HS-27A (cell line): ENCODE results near the gene SFMBT2.

Experiments used
- DNase-seq: peaks from one replicate; pipeline ENCODE4 v3.0.0-alpha.2; 2012; ENCODE audit warnings: low read depth, missing footprints

Gene SFMBT2

DNA sequence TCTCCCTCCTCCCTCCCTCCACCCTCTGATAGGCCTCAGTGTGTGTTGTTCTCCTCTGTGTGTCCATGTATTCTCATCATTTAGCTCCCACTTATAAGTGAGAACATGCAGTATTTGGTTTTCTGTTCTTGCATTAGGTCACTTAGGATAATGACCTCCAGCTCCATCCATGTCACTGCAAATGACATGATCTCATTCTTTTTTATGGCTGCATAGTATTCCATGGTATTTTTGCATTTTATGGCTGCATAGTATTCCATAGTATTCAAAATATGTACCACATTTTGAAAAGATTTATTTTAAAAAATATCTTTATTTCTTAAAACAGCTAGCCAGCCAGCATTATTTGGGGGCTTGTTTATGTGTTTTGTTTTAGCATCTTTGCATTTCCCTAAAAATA lies 275.6 kb downstream of the SFMBT2 start:
- DNase-seq = no peak

DNA sequence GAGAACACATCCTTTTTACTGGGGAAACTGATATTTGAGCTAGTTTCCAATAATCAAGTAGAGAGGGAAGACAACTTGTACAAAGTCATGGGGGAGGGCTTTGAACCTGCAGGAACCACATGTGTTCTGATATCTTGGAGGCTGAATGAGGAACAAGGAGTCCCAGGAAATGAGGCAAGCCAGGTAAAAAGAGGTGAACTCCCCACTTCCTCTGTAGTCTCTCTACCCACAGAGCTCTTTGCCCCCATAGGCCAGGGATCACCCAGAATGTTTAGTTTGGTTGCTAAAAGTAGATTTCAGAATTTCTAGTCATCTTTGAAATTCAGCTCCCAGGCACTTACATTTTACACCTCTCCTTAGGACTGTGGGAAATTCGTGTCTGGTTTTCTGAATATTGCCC lies 276.4 kb downstream of the SFMBT2 start:
- no peak for DNase-seq

DNA sequence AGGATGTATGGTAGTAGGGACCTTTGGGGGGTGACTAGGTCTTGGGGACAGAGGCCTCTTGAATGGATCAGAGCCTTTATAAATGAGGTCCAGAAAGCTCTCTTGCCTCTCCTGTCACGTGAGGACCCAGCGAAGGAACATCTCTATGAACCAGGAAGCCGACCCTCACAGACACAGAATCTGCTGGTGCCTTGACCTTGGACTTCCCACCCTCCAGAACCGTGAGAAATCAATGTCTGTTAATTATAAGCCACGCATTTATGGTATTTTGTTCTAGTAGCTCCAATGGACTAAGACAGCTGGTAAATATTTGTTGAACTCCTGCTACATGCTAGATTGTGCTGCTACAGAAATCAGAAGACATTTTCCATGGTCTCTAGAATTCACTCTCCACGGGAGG lies 276.9 kb downstream of the SFMBT2 start:
- no peak for DNase-seq

DNA sequence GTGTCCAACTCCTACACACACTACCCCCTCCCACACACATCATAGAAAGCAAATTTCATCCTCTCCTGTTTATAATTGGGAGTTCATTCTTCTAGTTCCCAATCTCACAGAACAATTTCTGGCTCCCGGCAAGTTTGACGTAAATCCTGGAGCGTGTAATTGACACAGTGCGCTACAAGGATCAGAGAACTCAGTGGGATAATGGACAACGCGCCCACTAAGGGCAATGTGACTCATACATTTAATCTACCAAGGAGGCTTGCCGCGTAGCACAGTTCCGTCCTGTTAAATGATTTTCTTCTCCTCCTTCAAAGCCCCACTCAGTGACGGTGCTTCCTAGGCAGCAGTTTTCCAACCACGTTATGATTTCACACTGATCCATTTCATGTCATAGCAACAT lies 277.6 kb downstream of the SFMBT2 start:
- DNase-seq = no peak

DNA sequence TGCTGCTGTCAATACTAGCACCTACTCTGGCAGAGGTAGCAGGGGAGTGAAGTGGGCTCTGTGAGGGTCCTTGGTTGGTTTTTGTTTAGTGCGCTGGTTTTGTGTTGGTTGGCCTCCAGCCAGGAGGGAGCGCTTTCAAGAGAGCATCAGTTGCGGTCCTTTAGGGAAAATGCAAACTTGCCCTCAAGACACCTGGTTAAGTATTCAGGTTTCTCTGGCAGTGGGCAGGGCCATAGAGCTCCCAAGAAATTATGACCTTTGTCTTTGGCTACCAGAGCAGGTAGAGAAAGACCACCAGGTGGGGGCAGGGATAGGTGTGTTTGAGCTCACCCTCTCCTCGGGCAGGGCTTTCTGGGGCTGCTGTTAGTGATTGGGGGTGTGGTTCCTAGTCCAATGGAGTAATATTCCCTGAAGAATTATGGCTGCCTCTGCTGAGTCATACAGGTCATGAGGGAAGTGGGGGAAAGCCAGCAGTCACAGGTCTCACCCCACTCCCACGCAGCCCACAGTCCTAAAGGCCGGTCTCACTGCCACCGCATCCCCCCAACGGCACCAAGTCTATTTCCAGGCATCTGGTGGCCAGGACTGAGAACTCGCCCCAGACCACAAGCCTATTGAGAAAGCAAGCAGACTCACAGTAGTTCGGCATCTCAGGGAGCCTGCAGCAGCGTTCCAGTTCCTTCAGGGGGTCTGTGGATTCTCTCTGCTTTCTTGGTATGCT lies 280.5 kb downstream of the SFMBT2 start:
- DNase-seq = no peak

DNA sequence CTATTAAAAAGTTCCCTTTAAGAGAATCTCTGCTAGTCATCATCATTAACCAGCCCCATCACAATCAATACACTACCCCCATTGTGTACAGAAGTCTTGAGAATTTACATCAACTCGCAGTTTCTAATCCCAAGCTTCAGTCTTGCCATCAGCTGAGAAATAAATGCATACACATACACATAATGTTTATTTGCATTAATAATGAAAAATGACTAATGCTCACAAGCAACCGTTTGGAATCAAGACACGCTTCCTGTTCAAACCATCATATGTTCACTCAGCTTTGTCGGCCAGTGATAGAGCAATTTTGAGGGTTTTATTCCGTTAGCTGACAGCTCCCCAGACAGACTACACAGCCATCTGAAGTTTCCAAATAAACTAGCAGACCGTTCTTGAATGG lies 287.1 kb downstream of the SFMBT2 start:
- DNase-seq = no peak

DNA sequence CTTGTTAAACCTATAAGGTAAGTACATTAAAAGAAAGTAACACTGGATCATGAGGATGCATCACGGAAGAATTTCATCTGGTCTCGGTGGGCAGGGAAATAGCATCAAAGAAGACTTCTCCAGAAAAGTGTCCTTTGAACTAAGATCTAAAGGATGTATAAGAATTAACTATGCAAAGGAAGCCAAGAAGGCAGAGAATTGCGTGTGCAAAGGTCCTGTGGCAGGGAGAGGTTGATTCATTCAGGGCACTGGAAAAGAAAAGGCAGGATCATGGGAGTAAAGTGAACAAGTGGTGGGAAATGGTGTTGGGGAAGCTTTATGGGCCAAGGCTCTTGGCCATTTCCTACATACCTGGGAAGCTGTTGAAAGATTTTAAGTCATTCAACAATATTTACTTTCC lies 288.3 kb downstream of the SFMBT2 start:
- no peak for DNase-seq

DNA sequence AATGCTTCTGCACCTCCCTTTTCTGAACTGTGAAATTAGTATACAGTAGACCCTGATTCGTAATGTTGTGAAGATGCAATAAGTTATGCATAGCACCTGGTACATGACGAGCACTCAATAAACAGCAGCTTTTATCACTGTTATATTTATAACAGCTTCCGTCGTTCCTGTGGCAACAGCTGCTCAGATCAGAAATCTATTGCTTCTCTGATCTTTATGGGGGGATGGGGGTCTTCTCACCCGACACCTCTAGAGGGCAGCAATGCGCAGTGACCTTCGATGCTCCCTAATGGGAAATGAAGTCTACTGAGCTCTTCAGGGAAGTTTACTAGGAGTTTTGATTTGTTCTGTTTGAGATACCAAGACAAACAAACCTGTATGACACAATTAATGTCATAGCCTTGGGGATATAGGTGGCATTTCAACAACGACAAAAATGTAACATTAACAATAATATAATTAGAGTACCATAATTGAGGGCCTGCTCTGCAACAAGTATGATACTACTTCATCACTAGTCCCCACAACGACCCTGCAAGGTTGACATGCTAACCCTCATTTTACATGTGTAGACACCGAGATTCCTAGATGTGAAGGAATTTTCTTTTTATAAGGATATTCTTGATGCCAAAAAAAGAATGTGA lies 289.6 kb downstream of the SFMBT2 start:
- no peak for DNase-seq

DNA sequence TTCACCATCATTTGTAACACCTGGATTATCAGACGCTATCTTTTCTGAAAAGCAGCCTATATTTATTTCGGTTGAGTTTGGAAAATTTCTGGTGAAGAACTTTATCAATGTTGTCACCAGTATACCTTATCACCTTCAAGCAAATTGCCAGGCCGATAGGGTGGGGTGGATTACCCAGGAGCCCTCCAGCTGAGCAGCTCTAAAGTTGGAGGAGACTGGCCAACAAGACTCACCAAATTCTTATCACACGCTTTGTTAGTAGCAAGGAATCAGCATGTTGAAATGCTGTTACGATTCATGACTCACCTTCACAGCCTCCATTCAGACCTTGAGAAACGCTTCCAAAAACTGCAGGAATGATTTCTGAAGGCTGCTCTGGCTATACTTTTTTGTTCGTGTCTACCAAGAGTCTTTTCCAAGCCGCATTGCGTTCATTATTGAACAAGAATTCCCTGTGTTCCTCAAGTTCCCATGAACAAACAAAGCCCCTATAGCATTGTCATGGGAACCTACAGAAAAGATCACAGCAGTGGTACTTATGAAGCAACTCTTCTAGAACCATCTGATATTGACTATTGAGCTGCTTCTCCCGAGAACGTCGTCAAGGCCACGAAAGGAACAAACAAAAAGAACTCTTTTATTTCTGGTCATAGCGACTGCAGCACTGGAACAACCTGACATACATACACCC lies 291.4 kb downstream of the SFMBT2 start:
- no peak for DNase-seq

DNA sequence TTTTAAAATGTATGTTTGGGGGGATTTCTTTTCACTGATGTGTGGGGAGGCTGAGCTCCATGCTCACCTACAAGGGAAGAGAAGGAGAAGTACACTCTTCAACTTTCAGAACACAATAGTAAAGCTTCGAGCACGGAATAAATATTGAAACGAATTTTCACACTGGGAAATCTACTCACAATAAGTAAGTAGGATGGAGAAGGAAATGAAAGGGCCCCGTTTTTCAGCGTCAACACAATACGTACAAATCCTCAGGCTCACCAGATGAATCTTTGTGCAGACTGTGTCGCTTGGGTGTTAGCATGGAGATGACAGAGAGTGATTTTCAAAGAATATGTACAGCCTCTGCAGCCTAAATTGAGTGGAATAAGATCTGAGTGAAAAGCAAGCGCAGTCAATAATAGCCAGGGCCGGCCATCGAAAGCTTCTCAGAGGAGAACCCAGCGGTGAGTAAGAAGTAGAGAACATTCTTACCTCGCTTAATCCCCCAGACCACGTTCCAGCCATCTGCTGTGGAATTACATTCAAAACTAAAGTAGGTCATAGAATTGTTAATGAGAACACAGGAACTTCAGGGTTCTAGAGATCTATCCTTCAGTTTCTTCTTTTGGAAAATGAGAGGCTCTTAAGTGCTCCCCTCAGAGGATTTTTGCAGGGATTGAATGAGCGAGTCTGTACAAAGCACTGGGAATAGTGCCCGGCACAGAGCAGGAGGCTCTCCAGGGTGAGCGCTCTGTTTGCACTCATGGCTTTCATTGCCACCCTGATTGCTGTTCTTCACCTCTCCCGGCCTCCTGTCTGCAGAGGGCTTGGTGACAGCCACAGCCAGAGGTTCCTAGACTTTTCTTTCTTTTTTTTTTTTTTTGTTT lies 292.8 kb downstream of the SFMBT2 start:
- DNase-seq = no peak

DNA sequence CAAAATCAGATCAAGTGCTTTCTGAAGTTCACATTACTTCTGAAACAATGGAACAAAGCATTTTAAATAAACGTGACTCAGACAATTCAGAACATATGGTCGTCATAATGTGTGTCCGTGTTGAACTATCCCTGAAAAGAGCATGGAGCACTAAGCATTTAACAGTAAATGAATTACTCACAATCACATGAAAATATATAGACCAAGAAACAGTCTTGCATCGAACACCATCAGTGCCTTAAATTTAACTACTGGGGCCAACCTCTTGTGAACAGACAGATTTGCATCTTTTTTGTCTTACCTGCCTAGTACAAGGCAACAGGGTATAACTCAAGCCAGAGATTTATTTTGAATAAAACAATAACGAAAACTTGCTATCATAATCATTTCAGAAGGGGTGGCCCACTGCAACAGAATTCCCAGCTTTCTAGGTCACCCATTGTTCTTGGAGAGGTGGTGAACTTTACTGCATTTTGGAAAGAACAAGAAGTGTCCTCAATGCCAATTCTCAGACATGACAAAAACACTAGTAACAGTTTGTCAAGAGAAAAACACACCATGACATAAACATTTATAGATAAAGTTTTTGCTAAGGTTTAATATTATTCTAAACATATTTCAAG lies 293.5 kb downstream of the SFMBT2 start:
- no peak for DNase-seq

DNA sequence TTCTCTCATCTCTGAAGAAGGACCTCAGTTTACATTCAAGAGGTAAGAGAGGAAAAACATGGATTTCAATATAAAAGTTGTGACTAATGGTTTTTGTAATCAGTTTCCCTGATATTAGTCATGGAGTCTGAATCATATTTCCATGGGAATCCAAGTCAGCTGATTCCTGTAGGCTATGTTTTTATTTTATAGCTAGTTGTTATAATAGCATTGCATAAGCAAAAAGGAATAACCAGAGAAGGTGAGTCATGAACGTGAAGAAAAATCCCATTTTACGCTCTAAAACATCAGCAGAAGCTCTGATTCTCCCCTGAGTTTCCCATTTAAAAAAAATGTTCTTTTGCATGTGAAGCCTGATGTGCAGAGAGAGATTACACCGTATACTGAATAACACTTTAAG lies 299.3 kb downstream of the SFMBT2 start:
- DNase-seq = no peak

DNA sequence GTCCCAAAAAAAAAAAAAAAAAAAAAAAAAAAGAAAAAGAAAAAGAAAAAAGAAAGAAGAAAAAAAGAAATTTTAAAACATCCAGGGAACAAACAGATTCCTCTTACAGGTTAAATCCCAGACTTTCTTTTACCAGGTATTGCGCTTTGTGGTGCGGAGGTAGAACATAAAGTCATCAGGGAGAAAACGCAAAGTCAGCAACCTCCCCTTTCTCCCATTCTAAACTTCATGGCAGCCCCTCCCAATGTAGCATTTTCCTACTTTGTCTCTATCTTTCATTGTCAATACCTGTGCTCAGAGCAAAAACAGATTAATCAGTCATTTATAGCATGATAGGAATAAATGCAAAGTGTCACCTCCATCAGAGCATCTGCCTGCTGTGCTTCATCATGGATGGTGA lies 299.7 kb downstream of the SFMBT2 start:
- DNase-seq = no peak
